OCI-LY1 (cell line): Measurements from ENCODE around the gene GPRIN1.

Experiments
- EZH2 ChIP-seq: fragments of 200-600 bp; sonication (generic), shearing (Covaris generic); IDR thresholded peaks from 2 replicates; pipeline ENCODE4 v1.8.0; 2017; ENCODE audit warnings: borderline replicate concordance, mixed run types, mild to moderate bottlenecking, antibody characterized with exemption, low read length, moderate library complexity, mixed read lengths
- TF ChIP-seq, protein P1 (sequence below): fragments of 200-600 bp; sonication (generic), shearing (Covaris generic); IDR thresholded peaks from 2 replicates; pipeline ENCODE4 v1.5.1; 2017; ENCODE audit warnings: mild to moderate bottlenecking, antibody characterized with exemption, low read length, moderate library complexity, mixed read lengths

DNA sequence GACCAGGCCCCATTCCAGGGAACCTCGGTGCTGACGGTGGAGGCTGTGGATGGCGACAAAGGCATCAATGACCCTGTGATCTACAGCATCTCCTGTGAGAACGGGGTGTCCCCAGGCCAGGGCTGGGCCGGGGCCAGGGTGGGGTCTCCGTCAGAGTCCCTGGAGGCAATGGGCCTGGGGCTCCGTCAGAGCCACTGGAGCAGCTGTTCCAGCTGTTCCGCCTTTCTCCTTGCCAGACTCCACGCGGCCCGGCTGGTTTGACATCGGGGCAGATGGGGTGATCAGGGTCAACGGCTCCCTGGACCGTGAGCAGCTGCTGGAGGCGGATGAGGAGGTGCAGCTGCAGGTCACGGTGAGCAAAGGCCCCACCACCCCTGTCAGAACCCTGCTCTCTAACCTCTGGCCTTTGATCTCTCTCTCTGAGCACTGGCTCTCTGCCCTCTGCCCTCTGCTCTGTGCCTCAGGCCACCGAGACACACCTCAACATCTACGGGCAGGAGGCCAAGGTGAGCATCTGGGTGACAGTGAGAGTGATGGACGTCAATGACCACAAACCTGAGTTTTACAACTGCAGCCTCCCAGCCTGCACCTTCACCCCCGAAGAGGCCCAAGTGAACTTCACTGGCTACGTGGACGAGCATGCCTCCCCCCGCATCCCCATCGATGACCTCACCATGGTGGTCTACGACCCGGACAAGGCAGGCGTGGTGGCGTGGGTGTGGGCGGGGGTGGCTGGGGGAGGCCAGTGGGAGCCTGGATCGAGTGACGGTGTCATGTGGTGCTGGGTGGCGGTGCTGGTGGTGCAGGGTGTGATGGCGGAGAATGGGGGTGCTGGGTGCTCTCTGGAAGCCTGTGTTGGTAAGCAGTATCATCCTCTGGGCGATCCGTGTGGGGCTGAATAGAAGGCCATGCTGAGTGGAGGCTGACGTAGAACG is 34.2 kb downstream of the GPRIN1 start:
- TF ChIP-seq, protein P1, sequence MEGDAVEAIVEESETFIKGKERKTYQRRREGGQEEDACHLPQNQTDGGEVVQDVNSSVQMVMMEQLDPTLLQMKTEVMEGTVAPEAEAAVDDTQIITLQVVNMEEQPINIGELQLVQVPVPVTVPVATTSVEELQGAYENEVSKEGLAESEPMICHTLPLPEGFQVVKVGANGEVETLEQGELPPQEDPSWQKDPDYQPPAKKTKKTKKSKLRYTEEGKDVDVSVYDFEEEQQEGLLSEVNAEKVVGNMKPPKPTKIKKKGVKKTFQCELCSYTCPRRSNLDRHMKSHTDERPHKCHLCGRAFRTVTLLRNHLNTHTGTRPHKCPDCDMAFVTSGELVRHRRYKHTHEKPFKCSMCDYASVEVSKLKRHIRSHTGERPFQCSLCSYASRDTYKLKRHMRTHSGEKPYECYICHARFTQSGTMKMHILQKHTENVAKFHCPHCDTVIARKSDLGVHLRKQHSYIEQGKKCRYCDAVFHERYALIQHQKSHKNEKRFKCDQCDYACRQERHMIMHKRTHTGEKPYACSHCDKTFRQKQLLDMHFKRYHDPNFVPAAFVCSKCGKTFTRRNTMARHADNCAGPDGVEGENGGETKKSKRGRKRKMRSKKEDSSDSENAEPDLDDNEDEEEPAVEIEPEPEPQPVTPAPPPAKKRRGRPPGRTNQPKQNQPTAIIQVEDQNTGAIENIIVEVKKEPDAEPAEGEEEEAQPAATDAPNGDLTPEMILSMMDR: no peak
- no peak for TF ChIP-seq EZH2
